ENCODE measurements around the gene CUX1.
"Not testable (repeated sequence)": the region's sequence is repeated elsewhere in the genome, so short reads cannot be mapped to it uniquely, and the experiment has no call there.

Gene CUX1

GRCh38 chr7:102325106-102325505 is 507.7 kb downstream of the CUX1 start:
- not testable (repeated sequence) for DNase-seq

- no peak for DNase-seq
These were observed 508.9 kb downstream of the CUX1 start for GRCh38 chr7:102326157-102326889.

- DNase-seq: not testable (repeated sequence)
These were observed 509.8 kb downstream of the CUX1 start for GRCh38 chr7:102327183-102327582.

- DNase-seq: not testable (repeated sequence)
These were observed 511.4 kb downstream of the CUX1 start for GRCh38 chr7:102328863-102329262.

- not testable (repeated sequence) for DNase-seq
These were observed 511.9 kb downstream of the CUX1 start for GRCh38 chr7:102329366-102329765.

- not testable (repeated sequence) for DNase-seq
These were observed 513.4 kb downstream of the CUX1 start for GRCh38 chr7:102330666-102331460.

All from AML-193 (cell line).